Measurements from ENCODE around the gene AK8. TPM values are rescaled to one million over a fixed set of nuclear protein-coding genes. Genes with fewer than 3 reads are reported as not detected.

AK8 gene
- total RNA-seq, 1 donor from 2014 or later = 0.93 TPM

GRCh38 chr9:132798817-132799790, 79.0 kb downstream of the AK8 start:
- H3K27ac Mint-ChIP-seq = no peak overlapping the region

GRCh38 chr9:132797861-132798659, 80.0 kb downstream of the AK8 start:
- no peaks in the 10 kb centered on the region for H3K9me3 Mint-ChIP-seq
- CTCF ChIA-PET = interaction anchor here (0.9 to 1.5 kb wide), 3 partner anchors 286 to 293 kb away, joined by 3 to 4 read pairs (median 3); no protein-coding TSS in a partner anchor
- intact Hi-C loops (cut with micrococcal nuclease) = no loop called here
- no peak overlapping the region for H3K27ac Mint-ChIP-seq
- no peak for TF ChIP-seq CTCF (IDR thresholded peaks at IDR 0.05)
- H3K4me1 Mint-ChIP-seq = peaks cover 3% of the 10 kb centered on the region
- H3K27me3 Mint-ChIP-seq = peaks cover 34% of the 10 kb centered on the region
- H3K4me3 Mint-ChIP-seq = no peak overlapping the region
- no peaks in the 10 kb centered on the region for H3K36me3 Mint-ChIP-seq (ENCODE audit: low read depth)
- no peak for ATAC-seq (ENCODE audit: low read depth)
- POLR2A ChIA-PET = no interaction called here
- no peak for DNase-seq

More at GRCh38 chr9:132798817-132799790, 79.0 kb downstream of the AK8 start:
- ChIA-PET CTCF (interaction anchor here (0.6 to 2.3 kb wide), 8 partner anchors 30 to 387 kb away, joined by 3 to 7 read pairs (median 3); no protein-coding TSS in a partner anchor), POLR2A (no interaction called here)
- ATAC-seq (ENCODE audit: low read depth) = no peak
- no peak overlapping the region for H3K4me3 Mint-ChIP-seq
- TF ChIP-seq CTCF (IDR thresholded peaks at IDR 0.05) = no peak
- H3K36me3 Mint-ChIP-seq (ENCODE audit: low read depth) = no peaks in the 10 kb centered on the region
- no peaks in the 10 kb centered on the region for H3K9me3 Mint-ChIP-seq
- intact Hi-C loops (cut with micrococcal nuclease) = no loop called here
- H3K27me3 Mint-ChIP-seq = peaks cover 28% of the 10 kb centered on the region
- H3K4me1 Mint-ChIP-seq = peaks cover 4% of the 10 kb centered on the region
- DNase-seq = no peak

- CTCF ChIA-PET = no interaction called here
- Mint-ChIP-seq H3K27ac (no peak overlapping the region), H3K9me3 (no peaks in the 10 kb centered on the region), H3K27me3 (peaks cover 31% of the 10 kb centered on the region), H3K4me1 (peaks cover 3% of the 10 kb centered on the region), H3K36me3 (ENCODE audit: low read depth) (no peaks in the 10 kb centered on the region), H3K4me3 (no peak overlapping the region)
- no peak for ATAC-seq (ENCODE audit: low read depth)
- intact Hi-C loops (cut with micrococcal nuclease) = no loop called here
- no peak for DNase-seq
- no peak for TF ChIP-seq CTCF (IDR thresholded peaks at IDR 0.05)
- POLR2A ChIA-PET = no interaction called here
These were observed 82.4 kb downstream of the AK8 start for GRCh38 chr9:132795511-132796303.

GRCh38 chr9:132794730-132795380, 83.2 kb downstream of the AK8 start:
- CTCF ChIA-PET = no interaction called here
- no peaks in the 10 kb centered on the region for H3K9me3 Mint-ChIP-seq
- no peak for TF ChIP-seq CTCF (IDR thresholded peaks at IDR 0.05)

More at GRCh38 chr9:132794730-132795380, 83.2 kb downstream of the AK8 start:
- no peaks in the 10 kb centered on the region for H3K36me3 Mint-ChIP-seq (ENCODE audit: low read depth)
- POLR2A ChIA-PET = no interaction called here
- ATAC-seq (ENCODE audit: low read depth) (no peak), DNase-seq (no peak)
- peaks cover 27% of the 10 kb centered on the region for H3K27me3 Mint-ChIP-seq
- no peaks in the 10 kb centered on the region for H3K4me1 Mint-ChIP-seq
- H3K27ac Mint-ChIP-seq = no peak overlapping the region
- intact Hi-C loops (cut with micrococcal nuclease) = no loop called here
- H3K4me3 Mint-ChIP-seq = no peak overlapping the region

All from activated B cell treated with CpG ODN at 0.5 μM for 24 hours (primary cell).